Keratinocyte (primary cell): ENCODE measurements around the gene SORT1. TPM values are rescaled to one million over a fixed set of nuclear protein-coding genes. Genes with fewer than 3 reads are reported as not detected.

Experiments
- DNase-seq: peaks from one replicate; pipeline ENCODE4 v3.0.0-alpha.2; 2011; ENCODE audit warnings: low read depth, missing footprints, low spot score
- FAIRE-seq: peaks from 2 replicates; lab custom pipeline; 2011; peaks lifted over from hg19 to GRCh38; lab: Jason Lieb, UNC
- H2AFZ ChIP-seq: 2 replicates; pipeline ENCODE4 v1.6.0; 2012; ENCODE audit warnings: low read length, control low read depth, inconsistent platforms; ENCODE audit not compliant: control insufficient read depth
- H3K27ac ChIP-seq: 2 replicates; pipeline ENCODE4 v1.5.1; 2011; ENCODE audit warnings: low read length; ENCODE audit not compliant: control insufficient read depth, insufficient read depth
- H3K27me3 ChIP-seq: 3 replicates; pipeline ENCODE4 v1.6.0; 2011; ENCODE audit warnings: low read length; ENCODE audit not compliant: control insufficient read depth, insufficient read depth; ENCODE audit errors: extremely low read depth
- H3K36me3 ChIP-seq, 2 experiments: 2 replicates in 1 of 2; 3 replicates in 1 of 2; pipeline ENCODE4 v1.5.1; 2011; ENCODE audit warnings: low read length in 2 of 2, mild to moderate bottlenecking in 1 of 2; ENCODE audit not compliant: control insufficient read depth in 2 of 2, insufficient read depth in 2 of 2; ENCODE audit errors: extremely low read depth in 1 of 2
- H3K4me1 ChIP-seq: 3 replicates; pipeline ENCODE4 v1.5.1; 2011; ENCODE audit warnings: low read length; ENCODE audit not compliant: control insufficient read depth, insufficient read depth; ENCODE audit errors: extremely low read depth
- H3K4me2 ChIP-seq: 3 replicates; pipeline ENCODE4 v1.6.0; 2011; ENCODE audit warnings: low read depth, low read length; ENCODE audit not compliant: control insufficient read depth, insufficient read depth; ENCODE audit errors: extremely low read depth
- H3K4me3 ChIP-seq, 3 experiments: fragments of 200-600 bp in 1 of 3; sonication (generic) in 1 of 3; 2 replicates in 2 of 3; 3 replicates in 1 of 3; pipeline ENCODE4 v1.5.1; 2011 to 2016; ENCODE audit warnings: low read length in 3 of 3, mild to moderate bottlenecking in 3 of 3, control low read depth in 2 of 3, inconsistent platforms in 1 of 3, low read depth in 1 of 3, mixed read lengths in 1 of 3, mixed run types in 1 of 3, moderate library complexity in 1 of 3; ENCODE audit not compliant: control insufficient read depth in 2 of 3, insufficient read depth in 2 of 3; ENCODE audit errors: extremely low read depth in 1 of 3
- H3K79me2 ChIP-seq: 2 replicates; pipeline ENCODE4 v1.6.0; 2012; ENCODE audit warnings: low read length; ENCODE audit not compliant: control insufficient read depth, insufficient read depth
- H3K9ac ChIP-seq: 3 replicates; pipeline ENCODE4 v1.6.0; 2011; ENCODE audit warnings: low read length; ENCODE audit not compliant: control insufficient read depth, insufficient read depth; ENCODE audit errors: extremely low read depth
- H3K9me1 ChIP-seq: 3 replicates; pipeline ENCODE4 v1.6.0; 2011; ENCODE audit warnings: low read length; ENCODE audit not compliant: control insufficient read depth, insufficient read depth; ENCODE audit errors: extremely low read depth
- H3K9me3 ChIP-seq: 2 replicates; pipeline ENCODE4 v1.5.1; 2012; ENCODE audit warnings: low read depth, low read length; ENCODE audit not compliant: control insufficient read depth
- H4K20me1 ChIP-seq: 3 replicates; pipeline ENCODE4 v1.6.0; 2011; ENCODE audit warnings: low read length; ENCODE audit not compliant: control insufficient read depth, insufficient read depth; ENCODE audit errors: extremely low read depth
- CTCF ChIP-seq, 3 experiments: IDR thresholded peaks in 1 of 3; conservative IDR thresholded peaks in 1 of 3; optimal IDR thresholded peaks in 1 of 3; 2 replicates in 2 of 3; 3 replicates in 1 of 3; pipeline versions ENCODE3 to v1.5.1; 2011; ENCODE audit warnings: low read length in 3 of 3, mild to moderate bottlenecking in 3 of 3, moderate library complexity in 2 of 3, control low read depth in 1 of 3, inconsistent platforms in 1 of 3; ENCODE audit not compliant: insufficient read depth in 2 of 3; ENCODE audit errors: extremely low read depth in 1 of 3
- EZH2 ChIP-seq: IDR thresholded peaks from one replicate; pipeline ENCODE4 v1.6.1; 2012; ENCODE audit warnings: inconsistent platforms, mild to moderate bottlenecking, low read length, moderate library complexity
- dilution Hi-C: fragments of 300-500 bp; cut with MboI; formaldehyde crosslinking; loops from one replicate; pipeline ENCODE4 v1.7.0; 2020; ENCODE audit warnings: low sequenced_read_pairs; ENCODE audit not compliant: extremely low pct_ligation_motif_present
- polyA plus RNA-seq, 5 experiments: library from polyadenylated mRNA; depleted of rRNA in 3 of 5; stranded (reverse) in 3 of 5; stranded (forward) in 1 of 5; unstranded in 1 of 5; fragments of >200 nt; gene quantifications; 1 replicate in 1 of 5; 2 replicates in 3 of 5; 3 replicates in 1 of 5; pipeline versions ENCODE4 v1.2.1 to v1.2.3, GENCODE V29; 2011 to 2012; ENCODE audit warnings: missing spikeins in 2 of 5, low read depth in 1 of 5, low replicate concordance in 1 of 5

Gene SORT1
- polyA plus RNA-seq, 1 donor (not counting 4 experiments of a cell fraction or from before 2014, with no cell fraction given): 1.6 TPM

GRCh38 chr1:109372281-109372680, 25.4 kb downstream of the SORT1 start:
- Histone ChIP-seq H2AFZ (no peak overlapping the region), H3K79me2 (no peaks in the 10 kb centered on the region)
- dilution Hi-C loops: no loop called here

DNA sequence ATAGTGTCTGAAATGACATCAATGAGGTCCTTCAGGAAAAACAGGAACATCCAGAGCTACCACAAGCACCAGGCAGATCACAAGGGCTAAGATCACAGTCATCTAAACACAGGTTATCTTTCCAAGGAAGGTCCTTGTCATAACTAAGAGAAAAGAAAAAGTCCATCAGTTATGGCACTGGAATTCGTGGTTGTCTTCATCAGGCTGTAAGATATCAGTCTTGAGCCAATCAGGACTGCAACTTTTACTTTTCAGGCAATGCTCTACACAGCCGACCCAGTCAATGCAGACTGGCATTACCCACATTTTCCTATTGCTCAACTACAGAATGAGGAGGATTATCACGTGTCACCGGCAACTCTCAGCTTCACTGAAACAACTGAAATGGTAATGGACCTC, 26.4 kb downstream of the SORT1 start:
- Histone ChIP-seq H3K9me3 (no peaks in the 10 kb centered on the region), H3K9me1 (no peaks in the 10 kb centered on the region), H2AFZ (no peak overlapping the region), H3K27me3 (peaks cover 2% of the 10 kb centered on the region), H4K20me1 (no peaks in the 10 kb centered on the region), H3K4me1 (peaks cover 4% of the 10 kb centered on the region), H3K79me2 (no peaks in the 10 kb centered on the region), H3K9ac (no peak overlapping the region), H3K4me3 (no peak overlapping the region), H3K4me2 (no peak overlapping the region), H3K27ac (no peak overlapping the region), H3K36me3 (no peaks in the 10 kb centered on the region)
- dilution Hi-C loops: no loop called here
- no peak for DNase-seq
- TF ChIP-seq EZH2: no peak
- TF ChIP-seq CTCF (optimal IDR thresholded peaks at IDR 0.05 in 1 of 3, IDR thresholded peaks at IDR 0.05 in 1 of 3, conservative IDR thresholded peaks at IDR 0.05 in 1 of 3; ENCODE audit: extremely low read depth in 1 of 3, insufficient read depth in 2 of 3, low read length in 3 of 3): no peak
- no peak for FAIRE-seq

More at GRCh38 chr1:109372281-109372680, 25.4 kb downstream of the SORT1 start:
- no peak for TF ChIP-seq EZH2
- no peak for TF ChIP-seq CTCF (optimal IDR thresholded peaks at IDR 0.05 in 1 of 3, IDR thresholded peaks at IDR 0.05 in 1 of 3, conservative IDR thresholded peaks at IDR 0.05 in 1 of 3; ENCODE audit: extremely low read depth in 1 of 3, insufficient read depth in 2 of 3, low read length in 3 of 3)
- no peaks in the 10 kb centered on the region for H4K20me1 ChIP-seq
- peaks cover 2% of the 10 kb centered on the region for H3K27me3 ChIP-seq
- no peak for FAIRE-seq
- no peak overlapping the region for H3K27ac ChIP-seq
- H3K4me1 ChIP-seq: peaks cover 4% of the 10 kb centered on the region
- H3K36me3 ChIP-seq: no peaks in the 10 kb centered on the region
- H3K9me1 ChIP-seq: no peaks in the 10 kb centered on the region
- no peaks in the 10 kb centered on the region for H3K9me3 ChIP-seq
- H3K4me3 ChIP-seq: no peak overlapping the region
- DNase-seq: no peak
- H3K9ac ChIP-seq: no peak overlapping the region
- H3K4me2 ChIP-seq: no peak overlapping the region
